Muscle layer of colon (tissue), 2 donors: Measurements from ENCODE around the gene TBC1D9B.

ENCODE experiments used
- H3K27ac ChIP-seq: one replicate; pipeline ENCODE4 v1.7.0; 2013; ENCODE audit warnings: low read depth, mild to moderate bottlenecking, low read length, moderate library complexity
- H3K27me3 ChIP-seq, 2 donors: one replicate each; pipeline ENCODE4 v1.7.0; 2013; ENCODE audit warnings: low read length in 2 of 2, mild to moderate bottlenecking in 2 of 2; ENCODE audit not compliant: insufficient read depth in 2 of 2, control insufficient read depth in 1 of 2
- H3K36me3 ChIP-seq: one replicate; pipeline ENCODE4 v1.7.0; 2013; ENCODE audit warnings: mild to moderate bottlenecking, low read length; ENCODE audit not compliant: insufficient read depth
- H3K4me1 ChIP-seq: one replicate; pipeline ENCODE4 v1.7.0; 2013; ENCODE audit warnings: mild to moderate bottlenecking, low read length; ENCODE audit not compliant: insufficient read depth
- H3K4me3 ChIP-seq, 2 donors: one replicate each; pipeline ENCODE4 v1.7.0; 2013; ENCODE audit warnings: low read length in 2 of 2, low read depth in 1 of 2, mild to moderate bottlenecking in 1 of 2, moderate library complexity in 1 of 2
- H3K9ac ChIP-seq: one replicate; pipeline ENCODE4 v1.7.0; 2013; ENCODE audit warnings: low read length
- H3K9me3 ChIP-seq: one replicate; pipeline ENCODE4 v1.7.0; 2013; ENCODE audit warnings: mild to moderate bottlenecking, low read length
- donor health status: abdominal sarcoma.
- donor health status: Adenocarcinoma of cecum.

TBC1D9B gene

GRCh38 chr5:179822059-179822432 lies 85.7 kb downstream of the TBC1D9B start:
- Histone ChIP-seq H3K27ac (peak overlapping the region; percentile 31), H3K27me3 (no peaks in the 10 kb centered on the region), H3K4me3 (peak overlapping the region; percentile 76 to 98), H3K9me3 (no peaks in the 10 kb centered on the region), H3K4me1 (peaks cover 65% of the 10 kb centered on the region), H3K9ac (peak overlapping the region; percentile 66), H3K36me3 (peaks cover 51% of the 10 kb centered on the region)

GRCh38 chr5:179821298-179822058 lies 86.2 kb downstream of the TBC1D9B start:
- H3K36me3 ChIP-seq, result peaks cover 45% of the 10 kb centered on the region
- peak overlapping the region; percentile 86 for H3K9ac ChIP-seq
- H3K4me3 ChIP-seq, result peak overlapping the region; percentile 76 to 98
- no peaks in the 10 kb centered on the region for H3K27me3 ChIP-seq
- H3K4me1 ChIP-seq, result peaks cover 63% of the 10 kb centered on the region
- peak overlapping the region; percentile 100 for H3K27ac ChIP-seq
- H3K9me3 ChIP-seq, result no peaks in the 10 kb centered on the region

- H3K4me3 ChIP-seq, result peak within 1 kb of the TSS; percentile 76 to 98
- H3K27me3 ChIP-seq, result no peaks in the 10 kb centered on the region
- H3K36me3 ChIP-seq, result peaks cover 38% of the 10 kb centered on the region
- no peaks in the 10 kb centered on the region for H3K9me3 ChIP-seq
- H3K4me1 ChIP-seq, result peaks cover 63% of the 10 kb centered on the region
- H3K27ac ChIP-seq, result peak within 1 kb of the TSS; percentile 100
- peak within 1 kb of the TSS; percentile 86 for H3K9ac ChIP-seq
Measured at GRCh38 chr5:179820483-179821297, 87.0 kb downstream of the TBC1D9B start, which contains the start of gene SQSTM1. Gene SQSTM1, plus strand, starts transcription at chr5:179820905. Its CDS starts 32 bp downstream, at chr5:179820937.

GRCh38 chr5:179820127-179820482 lies 87.6 kb downstream of the TBC1D9B start:
- Histone ChIP-seq H3K9me3 (no peaks in the 10 kb centered on the region), H3K4me1 (peaks cover 58% of the 10 kb centered on the region), H3K4me3 (peak overlapping the region; percentile 76 to 98), H3K27ac (peak overlapping the region; percentile 100), H3K27me3 (no peaks in the 10 kb centered on the region), H3K9ac (peak overlapping the region; percentile 52), H3K36me3 (peaks cover 32% of the 10 kb centered on the region)

GRCh38 chr5:179819296-179820126 lies 88.2 kb downstream of the TBC1D9B start:
- H3K9ac ChIP-seq, result peak overlapping the region; percentile 52
- peaks cover 52% of the 10 kb centered on the region for H3K4me1 ChIP-seq
- no peaks in the 10 kb centered on the region for H3K27me3 ChIP-seq
- H3K9me3 ChIP-seq, result no peaks in the 10 kb centered on the region
- H3K4me3 ChIP-seq, result peak overlapping the region; percentile 76 to 98
- peak overlapping the region; percentile 100 for H3K27ac ChIP-seq
- peaks cover 26% of the 10 kb centered on the region for H3K36me3 ChIP-seq

GRCh38 chr5:179818746-179819295 lies 88.9 kb downstream of the TBC1D9B start:
- Histone ChIP-seq H3K27me3 (no peaks in the 10 kb centered on the region), H3K4me3 (peak overlapping the region; percentile 52 to 76), H3K36me3 (peaks cover 19% of the 10 kb centered on the region), H3K4me1 (peaks cover 45% of the 10 kb centered on the region), H3K9ac (peak overlapping the region; percentile 57), H3K9me3 (no peaks in the 10 kb centered on the region), H3K27ac (peak overlapping the region; percentile 100)

GRCh38 chr5:179817890-179818745 lies 89.6 kb downstream of the TBC1D9B start:
- Histone ChIP-seq H3K27me3 (no peaks in the 10 kb centered on the region), H3K9me3 (no peaks in the 10 kb centered on the region), H3K4me3 (peak overlapping the region; percentile 52 to 76), H3K4me1 (peaks cover 39% of the 10 kb centered on the region), H3K9ac (peak overlapping the region; percentile 57), H3K27ac (peak overlapping the region; percentile 100), H3K36me3 (peaks cover 14% of the 10 kb centered on the region)

GRCh38 chr5:179817470-179817840 lies 90.2 kb downstream of the TBC1D9B start:
- no peak overlapping the region for H3K9ac ChIP-seq
- peak overlapping the region; percentile 49 to 50 for H3K4me3 ChIP-seq
- peaks cover 33% of the 10 kb centered on the region for H3K4me1 ChIP-seq
- H3K9me3 ChIP-seq, result no peaks in the 10 kb centered on the region
- no peaks in the 10 kb centered on the region for H3K27me3 ChIP-seq
- H3K27ac ChIP-seq, result peak overlapping the region; percentile 72
- peaks cover 12% of the 10 kb centered on the region for H3K36me3 ChIP-seq

GRCh38 chr5:179816796-179817469 lies 90.8 kb downstream of the TBC1D9B start:
- Histone ChIP-seq H3K4me1 (peaks cover 28% of the 10 kb centered on the region), H3K4me3 (peak overlapping the region; percentile 49 to 50), H3K36me3 (peaks cover 6% of the 10 kb centered on the region), H3K27me3 (no peaks in the 10 kb centered on the region), H3K27ac (peak overlapping the region; percentile 72), H3K9ac (no peak overlapping the region), H3K9me3 (no peaks in the 10 kb centered on the region)

- Histone ChIP-seq H3K9ac (no peak overlapping the region), H3K36me3 (peaks cover 5% of the 10 kb centered on the region), H3K4me1 (peaks cover 27% of the 10 kb centered on the region), H3K27ac (peak overlapping the region; percentile 72), H3K27me3 (no peaks in the 10 kb centered on the region), H3K9me3 (no peaks in the 10 kb centered on the region), H3K4me3 (peak overlapping the region; percentile 49 to 50)
Measured at GRCh38 chr5:179816401-179816795, 91.3 kb downstream of the TBC1D9B start.
